PC-3 (cell line): ENCODE results near the gene ALDH3A2.

Source experiments
- CTCF ChIP-seq: fragments of 300-600 bp; sonication (generic); conservative IDR thresholded peaks from 2 replicates; pipeline ENCODE4 v1.5.1; 2017; ENCODE audit warnings: antibody characterized with exemption, low read depth, mild to moderate bottlenecking, low read length
- EZH2 ChIP-seq: fragments of 300-600 bp; sonication (generic); IDR thresholded peaks from one replicate; pipeline ENCODE4 v1.6.1; 2017; ENCODE audit warnings: antibody characterized with exemption, mild to moderate bottlenecking, low read length; ENCODE audit not compliant: unreplicated experiment

GRCh38 chr17:19726631-19727376 lies 78.3 kb downstream of the ALDH3A2 start:
- TF ChIP-seq EZH2 (no peak), CTCF (no peak)
